Mesendoderm (in vitro differentiated cells): ENCODE measurements around the gene SMTN.
"Not testable (repeated sequence)": the region's sequence is repeated elsewhere in the genome, so short reads cannot be mapped to it uniquely, and the experiment has no call there.

Source experiments
- DNase-seq: peaks from one replicate; pipeline ENCODE4 v3.0.0; 2013
- H2AK5ac ChIP-seq: 2 replicates; pipeline ENCODE4 v1.6.1; 2013; ENCODE audit warnings: low read length, inconsistent platforms
- H2BK120ac ChIP-seq: 2 replicates; pipeline ENCODE4 v1.6.1; 2013; ENCODE audit warnings: low read depth, mild to moderate bottlenecking, low read length, moderate library complexity, mixed read lengths
- H2BK15ac ChIP-seq: replicated peaks from 2 replicates; pipeline ENCODE4 v1.6.1; 2013; ENCODE audit warnings: low read depth, mild to moderate bottlenecking, moderate library complexity
- H2BK5ac ChIP-seq: 2 replicates; pipeline ENCODE4 v1.6.1; 2013; ENCODE audit warnings: low read length, inconsistent platforms
- H3K18ac ChIP-seq: 2 replicates; pipeline ENCODE4 v1.6.1; 2013; ENCODE audit warnings: mild to moderate bottlenecking, low read length, mixed read lengths
- H3K23ac ChIP-seq: one replicate; pipeline ENCODE4 v1.6.1; 2013; ENCODE audit warnings: low read length
- H3K27ac ChIP-seq: 2 replicates; pipeline ENCODE4 v1.5.1; 2013; ENCODE audit warnings: low read depth, mild to moderate bottlenecking, inconsistent platforms, low read length, moderate library complexity
- H3K27me3 ChIP-seq: 2 replicates; pipeline ENCODE4 v1.6.1; 2013; ENCODE audit warnings: low read length, control low read depth, mild to moderate bottlenecking, inconsistent platforms; ENCODE audit not compliant: insufficient read depth, poor library complexity
- H3K36me3 ChIP-seq: 2 replicates; pipeline ENCODE4 v1.6.1; 2013; ENCODE audit warnings: low read length, inconsistent platforms; ENCODE audit not compliant: control insufficient read depth, insufficient read depth
- H3K4ac ChIP-seq: one replicate; pipeline ENCODE4 v1.6.1; 2013; ENCODE audit warnings: low read depth, mild to moderate bottlenecking, low read length, moderate library complexity
- H3K4me1 ChIP-seq: 2 replicates; pipeline ENCODE4 v1.6.1; 2013; ENCODE audit warnings: low read depth, low read length, inconsistent platforms; ENCODE audit not compliant: control insufficient read depth
- H3K4me2 ChIP-seq: 2 replicates; pipeline ENCODE4 v1.6.1; 2013; ENCODE audit warnings: low read length
- H3K4me3 ChIP-seq: 2 replicates; pipeline ENCODE4 v1.5.1; 2013; ENCODE audit warnings: mild to moderate bottlenecking, low read length
- H3K56ac ChIP-seq: one replicate; pipeline ENCODE4 v1.6.1; 2013; ENCODE audit warnings: low read length
- H3K79me1 ChIP-seq: 2 replicates; pipeline ENCODE4 v1.6.1; 2013; ENCODE audit warnings: low read length, inconsistent platforms
- H3K79me2 ChIP-seq: 2 replicates; pipeline ENCODE4 v1.6.1; 2013; ENCODE audit warnings: mild to moderate bottlenecking, low read length; ENCODE audit not compliant: control insufficient read depth, insufficient read depth
- H3K9ac ChIP-seq: 2 replicates; pipeline ENCODE4 v1.6.1; 2013; ENCODE audit warnings: low read length, inconsistent platforms
- H4K5ac ChIP-seq: one replicate; pipeline ENCODE4 v1.6.1; 2013; ENCODE audit warnings: low read length
- H4K8ac ChIP-seq: one replicate; pipeline ENCODE4 v1.6.1; 2013; ENCODE audit warnings: low read depth, mild to moderate bottlenecking, control low read depth, low read length, moderate library complexity
- WGBS: extraction: QIAGEN DNeasy Blood & Tissue Kit; methylation state at CpG from one replicate; pipeline ENCODE4 v1.1.7; 2013; ENCODE audit warnings: low lambda C conversion rate, missing lambda C conversion rate; ENCODE audit not compliant: insufficient coverage; ENCODE audit errors: extremely low coverage; 5-methylcytosine and 5-hydroxymethylcytosine counted together

SMTN gene

DNA sequence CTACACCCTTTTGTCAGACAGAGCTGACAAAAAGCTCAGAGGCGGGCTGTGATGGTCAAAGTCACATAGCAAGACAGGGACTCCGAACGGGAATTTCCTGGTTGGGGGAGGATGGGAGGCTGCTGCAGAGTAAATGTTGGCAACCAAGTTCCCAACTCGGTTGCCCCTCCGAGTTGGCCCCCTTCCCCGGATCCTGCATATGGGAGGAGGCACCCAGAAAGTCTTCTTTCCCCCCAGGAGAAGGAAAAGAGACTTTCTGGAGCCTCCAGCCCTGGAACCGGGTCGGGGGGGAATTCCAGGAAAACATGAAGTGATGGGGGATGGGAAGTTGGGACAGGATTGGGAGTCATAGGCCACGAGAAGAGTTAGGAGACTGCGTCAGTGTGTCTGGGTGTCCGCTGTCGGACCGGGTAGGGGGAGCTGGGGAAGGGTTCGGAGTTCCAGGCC lies 25.6 kb downstream of the SMTN start:
- peak overlapping the region; percentile 89 for H3K56ac ChIP-seq

DNA sequence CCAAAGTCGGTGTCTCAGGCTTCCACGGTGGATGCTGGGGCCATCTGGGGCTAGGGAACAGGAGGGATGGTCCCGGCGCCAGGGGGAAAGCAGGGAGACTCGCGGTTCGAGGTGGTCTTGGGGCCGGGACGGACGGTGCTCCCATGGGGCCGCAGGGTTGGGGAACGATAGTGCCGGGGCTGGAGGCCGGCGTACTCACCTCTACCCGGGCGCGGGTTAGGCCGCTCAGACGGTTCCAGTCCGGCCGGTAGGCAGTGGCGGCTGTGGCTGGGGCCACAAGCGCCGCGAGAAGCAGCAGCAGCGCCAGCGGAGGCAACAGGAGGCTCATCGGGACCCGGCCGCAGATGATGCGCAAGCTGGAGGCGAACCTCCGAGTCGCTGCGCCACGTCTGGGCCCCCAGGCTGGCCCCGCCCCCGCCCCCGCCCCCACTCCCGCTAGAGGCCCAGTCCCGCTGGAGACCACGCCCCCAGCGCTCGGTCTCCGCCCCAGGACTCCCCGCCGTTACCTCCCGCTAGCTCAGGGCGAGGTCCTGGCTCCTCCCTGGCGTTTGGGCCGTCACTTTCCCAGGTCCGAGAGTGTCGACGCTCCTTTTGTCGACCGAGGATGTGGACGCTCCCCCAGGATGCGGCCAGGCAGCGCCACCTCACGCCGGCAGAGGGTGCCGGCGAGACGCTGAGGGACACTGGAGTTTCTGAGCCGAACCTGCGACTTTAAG lies 26.2 kb downstream of the SMTN start, which contains the start of gene SELENOM:
Gene SELENOM (minus strand): TSS at position 391 of the 716 bp plus-strand sequence. CDS start 63 bp downstream, at position 328.
- Histone ChIP-seq H4K5ac (no peak within 1 kb of the TSS), H3K27ac (peak within 1 kb of the TSS; percentile 26), H3K4me1 (peaks cover 2% of the 10 kb centered on the region), H3K23ac (no peak within 1 kb of the TSS), H3K18ac (no peak within 1 kb of the TSS), H3K56ac (peak within 1 kb of the TSS; percentile 89), H3K9ac (peak within 1 kb of the TSS; percentile 79), H2BK5ac (no peak within 1 kb of the TSS), H3K4ac (no peak within 1 kb of the TSS), H3K36me3 (no peaks in the 10 kb centered on the region), H3K4me3 (peak within 1 kb of the TSS; percentile 41), H3K79me2 (no peaks in the 10 kb centered on the region), H3K4me2 (peak within 1 kb of the TSS; percentile 85), H2BK15ac (no peak within 1 kb of the TSS), H4K8ac (no peak within 1 kb of the TSS), H3K79me1 (no peaks in the 10 kb centered on the region), H2AK5ac (no peak within 1 kb of the TSS), H2BK120ac (no peak within 1 kb of the TSS), H3K27me3 (no peaks in the 10 kb centered on the region)
- WGBS = no CpG with 5 or more reads among the region's 67 CpGs
- DNase-seq = peak; percentile 98

More for the DNA sequence above, 25.6 kb downstream of the SMTN start:
- Histone ChIP-seq H3K4me2 (peak overlapping the region; percentile 85), H3K9ac (peak overlapping the region; percentile 79), H3K4me3 (peak overlapping the region; percentile 41), H3K79me1 (no peaks in the 10 kb centered on the region), H3K36me3 (no peaks in the 10 kb centered on the region), H3K79me2 (no peaks in the 10 kb centered on the region), H2BK120ac (no peak overlapping the region), H3K4ac (no peak overlapping the region), H2AK5ac (no peak overlapping the region), H2BK15ac (no peak overlapping the region), H4K5ac (no peak overlapping the region), H3K18ac (no peak overlapping the region), H3K27ac (no peak overlapping the region), H2BK5ac (no peak overlapping the region), H3K23ac (no peak overlapping the region), H3K27me3 (no peaks in the 10 kb centered on the region), H4K8ac (no peak overlapping the region), H3K4me1 (peaks cover 2% of the 10 kb centered on the region)
- DNase-seq = no peak
- WGBS = no CpG with 5 or more reads among the region's 14 CpGs

DNA sequence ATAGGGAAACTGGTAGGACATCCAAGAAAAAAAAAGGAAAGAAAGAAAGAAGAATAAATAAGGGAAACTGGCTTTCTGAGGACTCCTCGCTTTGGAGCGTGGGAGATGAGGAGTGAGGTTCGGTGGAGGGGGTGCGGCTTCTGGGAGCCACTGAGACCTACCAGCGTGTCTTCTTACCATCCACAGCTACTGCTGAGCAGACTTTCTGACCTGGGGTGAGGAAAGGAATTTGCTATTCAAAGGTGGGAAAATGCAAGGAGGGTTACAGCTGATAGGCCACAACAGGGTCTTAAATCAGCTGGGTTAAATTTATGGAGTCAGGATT lies 26.7 kb downstream of the SMTN start:
- Histone ChIP-seq H2BK5ac (no peak overlapping the region), H3K4me1 (peaks cover 2% of the 10 kb centered on the region), H2BK120ac (no peak overlapping the region), H3K27me3 (no peaks in the 10 kb centered on the region), H3K4me3 (no peak overlapping the region), H3K79me1 (no peaks in the 10 kb centered on the region), H3K4me2 (peak overlapping the region; percentile 50), H3K4ac (no peak overlapping the region), H3K36me3 (no peaks in the 10 kb centered on the region), H3K27ac (peak overlapping the region; percentile 26), H3K56ac (peak overlapping the region; percentile 76), H3K23ac (no peak overlapping the region), H4K8ac (no peak overlapping the region), H2AK5ac (no peak overlapping the region), H3K18ac (no peak overlapping the region), H4K5ac (no peak overlapping the region), H3K9ac (peak overlapping the region; percentile 45), H3K79me2 (no peaks in the 10 kb centered on the region), H2BK15ac (no peak overlapping the region)
- WGBS = no CpG with 5 or more reads among the region's 5 CpGs
- no peak for DNase-seq

DNA sequence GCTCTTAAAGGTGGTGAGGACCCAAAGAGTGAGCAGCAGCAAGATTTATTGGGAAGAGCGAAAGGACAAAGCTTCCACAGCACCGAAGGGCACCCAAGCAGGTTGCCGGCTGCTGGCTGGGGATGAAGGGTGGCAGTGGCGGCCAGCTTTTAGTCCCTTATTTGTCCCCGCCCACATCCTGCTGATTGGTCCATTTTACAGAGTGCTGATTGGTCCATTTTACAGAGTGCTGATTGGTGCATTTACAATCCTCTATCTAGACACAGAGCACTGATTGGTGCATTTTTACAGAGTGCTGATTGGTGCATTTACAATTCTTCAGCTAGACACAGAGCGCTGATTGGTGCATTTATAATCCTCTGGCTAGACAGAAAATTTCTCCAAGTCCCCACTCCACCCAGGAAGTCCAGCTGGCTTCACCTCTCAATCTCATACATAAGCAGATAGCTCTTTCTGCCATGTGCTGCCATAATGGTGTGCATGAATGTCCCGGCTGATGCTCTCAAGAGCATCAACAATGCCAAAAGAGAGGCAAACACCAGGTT lies 31.5 kb downstream of the SMTN start:
- H3K4me1 ChIP-seq, H3K23ac ChIP-seq, H3K36me3 ChIP-seq, H3K79me2 ChIP-seq, H3K79me1 ChIP-seq, H2BK15ac ChIP-seq, H3K9ac ChIP-seq, DNase-seq, H2BK5ac ChIP-seq, H3K56ac ChIP-seq, H4K8ac ChIP-seq, H4K5ac ChIP-seq, H2AK5ac ChIP-seq, H3K27ac ChIP-seq, H2BK120ac ChIP-seq, H3K18ac ChIP-seq, H3K4me2 ChIP-seq, H3K4me3 ChIP-seq, H3K27me3 ChIP-seq, H3K4ac ChIP-seq: not testable (repeated sequence)
- WGBS = no CpG with 5 or more reads among the region's 7 CpGs

DNA sequence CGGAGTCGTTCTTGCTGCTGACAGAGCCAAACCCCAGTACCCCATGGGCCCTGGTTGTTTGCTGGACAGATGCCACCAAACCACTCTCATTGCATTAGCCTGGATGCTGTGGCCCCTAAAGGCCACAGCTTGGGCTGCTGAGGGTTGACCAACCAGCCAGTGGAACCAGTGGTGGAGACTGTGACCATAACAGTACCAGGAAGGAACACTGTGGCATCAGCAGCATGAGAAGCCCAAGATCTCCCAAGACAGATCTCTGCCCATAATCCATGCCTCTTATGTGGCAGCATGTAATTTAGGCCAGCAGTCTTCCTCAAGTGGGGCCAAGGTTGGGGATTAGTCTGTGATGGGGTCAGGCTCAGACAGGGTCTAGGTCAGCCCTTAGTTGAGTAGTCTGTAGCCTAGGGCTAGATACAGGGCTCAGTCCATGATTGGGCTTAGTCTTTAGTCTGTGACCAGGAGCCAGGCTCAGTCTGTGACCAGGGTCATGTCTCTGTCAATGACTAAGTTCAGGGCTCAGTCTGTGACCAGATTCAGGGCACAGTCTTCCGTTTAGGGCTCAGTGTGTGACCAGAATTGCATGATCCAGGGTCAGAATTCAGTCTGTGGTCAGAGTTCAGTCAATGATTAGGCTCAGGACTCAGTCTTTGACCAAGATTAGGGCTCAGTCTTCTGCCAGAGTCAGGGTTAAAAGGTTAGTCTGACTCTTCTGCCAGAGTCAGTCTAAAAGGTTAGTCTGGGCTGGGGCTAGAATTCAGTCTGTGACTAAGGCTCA lies 37.1 kb downstream of the SMTN start:
- Histone ChIP-seq H2BK15ac (no peak overlapping the region), H4K5ac (no peak overlapping the region), H2AK5ac (no peak overlapping the region), H3K23ac (no peak overlapping the region), H3K4ac (no peak overlapping the region), H2BK5ac (no peak overlapping the region), H3K79me1 (no peaks in the 10 kb centered on the region), H3K9ac (no peak overlapping the region), H4K8ac (no peak overlapping the region), H3K4me3 (no peak overlapping the region), H3K56ac (no peak overlapping the region), H3K4me2 (no peak overlapping the region), H3K27me3 (no peaks in the 10 kb centered on the region), H3K79me2 (no peaks in the 10 kb centered on the region), H2BK120ac (no peak overlapping the region), H3K36me3 (no peaks in the 10 kb centered on the region), H3K27ac (no peak overlapping the region), H3K18ac (no peak overlapping the region), H3K4me1 (no peaks in the 10 kb centered on the region)
- no CpG with 5 or more reads among the region's 3 CpGs for WGBS
- no peak for DNase-seq
